NCI-H510A (cell line): ENCODE measurements around the gene GRB10.
"Not testable (repeated sequence)": the region's sequence is repeated elsewhere in the genome, so short reads cannot be mapped to it uniquely, and the experiment has no call there.

ENCODE experiments used
- DNase-seq: peaks from one replicate; lab custom pipeline; 2025; lab: John Stamatoyannopoulos, UW

Gene GRB10

DNA sequence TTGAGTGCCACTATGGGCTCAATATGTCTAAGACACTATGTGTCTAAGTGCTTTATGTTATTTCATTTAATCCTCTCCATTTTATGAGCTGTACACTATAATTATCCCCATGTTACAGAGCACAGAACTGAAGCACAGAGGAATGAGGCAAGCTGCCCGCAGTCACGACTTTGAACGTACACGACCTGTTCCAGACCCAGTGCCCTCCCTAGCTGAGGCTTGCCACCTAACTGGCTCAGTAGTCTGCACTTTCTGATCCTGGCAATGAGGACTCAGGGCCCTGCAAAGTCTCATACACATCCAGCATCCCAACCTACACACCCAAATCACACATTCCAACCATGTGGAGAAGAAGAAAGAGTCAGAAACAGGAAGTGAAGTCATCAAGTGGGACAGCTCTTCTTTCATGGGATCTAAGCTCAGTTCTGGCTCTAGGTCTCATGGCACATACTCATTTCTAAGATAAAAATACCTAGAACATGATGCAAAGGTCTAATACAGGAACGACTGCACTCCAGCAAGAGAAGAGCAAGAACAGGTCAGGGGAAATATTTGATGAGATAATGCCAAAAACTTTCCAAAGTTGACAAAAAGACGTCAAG lies 175.1 kb downstream of the GRB10 start:
- DNase-seq, result no peak

DNA sequence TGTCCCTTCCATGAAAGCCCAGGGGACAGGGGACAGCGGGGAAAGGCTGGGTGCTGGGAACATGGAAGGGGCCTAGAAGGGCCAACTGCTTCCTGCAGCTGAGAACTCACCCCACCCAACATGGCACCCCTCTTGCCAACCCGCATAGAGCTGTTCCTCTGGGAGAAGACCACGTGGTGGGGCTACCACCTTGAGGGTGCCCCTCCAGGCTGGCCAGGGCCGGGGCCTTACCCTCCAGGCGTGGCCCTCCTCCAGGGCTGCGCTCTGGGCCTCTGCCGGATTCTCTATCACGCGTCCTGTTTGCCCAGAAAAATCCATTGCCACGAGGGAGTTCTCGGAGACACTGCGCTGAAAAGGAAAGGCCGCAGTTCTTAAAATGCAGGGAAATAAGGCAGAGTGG lies 177.6 kb downstream of the GRB10 start:
- no peak for DNase-seq

DNA sequence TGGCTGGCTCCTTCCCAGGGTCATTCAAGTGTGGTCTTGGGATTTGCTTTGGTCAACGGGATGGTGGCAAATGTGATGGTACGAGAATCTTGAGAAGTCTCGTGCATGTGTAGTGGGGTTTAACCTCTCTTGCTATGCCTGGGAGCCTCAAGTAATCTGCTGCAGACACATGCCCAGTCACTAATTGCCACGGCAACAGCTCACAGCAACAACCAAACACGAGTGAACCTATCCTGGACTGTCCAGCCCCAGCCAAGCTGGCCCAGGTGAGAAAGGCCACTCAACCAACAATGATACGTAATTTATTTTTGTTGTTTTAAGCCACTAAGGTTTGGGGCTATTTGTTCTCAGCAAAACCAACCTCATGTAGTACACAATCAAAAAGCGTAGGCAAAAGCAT lies 179.4 kb downstream of the GRB10 start:
- DNase-seq, result no peak

DNA sequence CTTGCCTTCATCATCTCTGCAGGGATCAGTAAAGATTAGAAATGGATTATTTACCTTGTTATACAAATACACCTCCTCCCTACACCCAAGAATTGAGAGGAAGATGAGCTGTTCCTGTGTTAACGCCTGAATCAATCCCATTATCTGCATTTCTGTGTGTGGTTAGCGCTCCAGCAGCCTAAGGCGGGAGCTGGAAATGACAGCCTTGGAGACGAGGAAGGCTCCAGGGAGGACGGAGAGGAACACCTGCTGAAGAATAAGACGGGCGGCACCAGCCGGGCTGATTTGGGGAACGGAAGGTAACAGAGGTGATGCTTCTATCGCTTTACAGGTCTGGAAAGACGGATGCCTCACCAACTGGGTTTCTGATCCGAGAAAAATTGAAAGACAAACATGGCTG lies 183.3 kb downstream of the GRB10 start:
- DNase-seq, result no peak

DNA sequence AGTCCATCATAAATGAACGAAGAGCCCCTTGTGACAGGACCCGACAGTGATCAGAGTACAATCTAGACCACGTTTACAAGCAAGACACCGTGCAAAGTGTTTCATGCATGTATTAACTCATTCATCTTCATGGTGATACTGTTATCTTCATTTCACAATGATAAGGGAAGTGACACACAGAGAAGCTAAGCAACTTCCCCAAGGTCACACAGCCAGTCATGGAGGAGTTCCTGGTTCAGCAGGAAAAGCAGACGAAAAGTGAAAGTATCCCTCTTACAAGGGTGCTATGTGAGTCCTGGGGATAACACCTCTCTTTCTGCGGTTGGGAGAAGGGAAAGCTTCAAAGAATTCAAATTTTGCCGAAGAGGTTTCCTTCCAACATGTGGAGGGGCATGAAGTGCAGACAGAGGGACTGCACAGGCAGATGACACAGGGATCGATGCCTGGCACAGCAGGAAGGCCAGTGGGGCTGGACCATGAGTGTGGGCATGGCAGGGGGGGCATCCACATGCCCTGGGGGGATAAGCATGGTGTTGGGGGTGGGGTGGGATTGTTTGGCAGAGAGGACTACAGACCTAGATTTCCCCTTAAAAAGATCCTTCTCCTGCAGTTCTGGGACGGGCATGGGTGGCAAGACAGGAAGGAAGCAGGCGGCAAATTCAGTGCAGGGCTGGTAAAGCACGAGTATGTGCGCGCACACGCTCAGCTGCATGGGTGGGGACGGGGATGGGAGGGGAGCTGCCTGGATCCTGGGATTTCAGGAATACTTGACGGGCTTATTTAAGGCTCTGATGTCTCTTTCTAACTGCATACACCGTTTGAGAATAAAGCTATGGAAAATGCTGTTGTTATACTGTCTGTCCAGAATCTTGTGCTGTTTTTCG lies 184.0 kb downstream of the GRB10 start:
- DNase-seq, result no peak

DNA sequence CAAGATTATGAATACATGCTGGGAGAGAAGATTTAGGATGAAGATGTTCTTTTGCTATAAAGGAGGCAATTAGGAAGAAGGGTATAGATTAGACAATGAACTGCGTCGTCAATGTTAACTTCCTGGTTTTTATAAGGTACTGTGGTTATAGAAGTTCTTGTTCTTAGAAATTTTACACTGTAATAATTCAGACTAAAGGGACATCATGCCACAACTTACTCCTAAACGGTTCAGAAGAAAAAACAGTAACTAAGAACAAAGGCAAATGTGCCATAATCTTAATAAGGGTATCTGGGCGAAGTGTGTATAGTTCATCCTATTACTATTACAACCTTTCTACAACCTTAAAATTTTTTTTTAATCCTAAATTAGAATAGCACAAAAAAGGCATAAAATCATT lies 186.2 kb downstream of the GRB10 start:
- DNase-seq, result no peak

DNA sequence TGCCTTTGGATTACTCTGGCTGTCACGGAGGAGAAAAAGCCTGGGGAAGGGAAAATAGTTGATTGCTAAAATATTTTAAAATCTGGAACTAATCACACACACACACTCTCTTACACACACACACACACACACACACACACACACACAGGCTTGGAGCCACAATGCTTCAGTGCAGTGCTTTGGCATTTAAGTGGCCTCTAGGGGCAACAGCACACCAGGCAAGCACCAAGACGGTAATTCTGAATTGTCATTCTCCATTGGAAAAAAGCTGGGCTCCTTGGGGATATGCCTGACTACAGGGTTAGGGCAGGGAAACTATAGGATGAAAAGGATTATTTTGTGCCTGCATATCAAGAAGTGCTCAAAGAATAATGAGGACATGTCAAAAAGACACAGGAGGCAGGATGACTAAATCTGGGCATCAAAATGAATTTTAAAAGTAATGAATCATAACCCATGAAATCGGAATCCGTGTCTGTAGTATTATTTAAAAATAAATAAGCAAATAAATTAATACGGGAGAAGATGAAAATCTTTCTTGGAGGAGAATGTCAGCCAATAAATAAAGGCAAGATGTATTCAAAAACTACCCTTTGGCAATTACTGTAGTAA lies 187.1 kb downstream of the GRB10 start:
- no peak for DNase-seq

DNA sequence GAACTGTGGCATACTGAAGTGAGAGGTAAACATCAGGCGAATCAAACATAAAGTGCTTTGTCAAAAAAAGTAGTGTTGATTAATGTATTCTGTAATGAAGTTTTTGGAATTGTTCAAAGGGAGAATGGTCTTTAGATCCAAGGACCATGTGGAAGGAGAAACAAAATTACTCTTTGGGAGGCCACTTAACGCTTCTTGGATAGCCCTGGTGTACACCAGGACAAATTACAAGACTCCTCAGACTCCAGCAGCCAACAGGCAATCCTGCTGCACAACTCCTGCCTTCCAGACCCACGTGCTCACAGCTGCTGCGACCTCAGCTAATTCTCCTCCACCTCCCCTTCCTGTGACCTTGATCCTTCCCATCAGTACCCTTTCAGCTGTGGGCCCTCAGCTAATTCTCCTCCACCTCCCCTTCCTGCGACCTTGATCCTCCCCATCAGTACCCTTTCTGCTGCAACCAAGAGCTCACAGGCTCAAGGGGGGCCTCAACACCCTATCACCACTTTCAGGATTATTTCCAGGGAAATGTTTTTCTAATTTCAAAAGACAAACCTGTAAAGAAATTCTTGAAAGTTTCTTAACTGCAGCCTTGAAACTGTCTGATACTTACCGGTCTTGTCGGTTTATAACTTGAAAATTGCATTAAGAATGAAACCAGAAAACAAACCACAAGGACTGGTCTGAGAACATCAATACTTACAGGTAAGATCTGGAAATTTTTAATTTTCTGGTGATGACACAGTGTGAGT lies 187.8 kb downstream of the GRB10 start:
- no peak for DNase-seq

DNA sequence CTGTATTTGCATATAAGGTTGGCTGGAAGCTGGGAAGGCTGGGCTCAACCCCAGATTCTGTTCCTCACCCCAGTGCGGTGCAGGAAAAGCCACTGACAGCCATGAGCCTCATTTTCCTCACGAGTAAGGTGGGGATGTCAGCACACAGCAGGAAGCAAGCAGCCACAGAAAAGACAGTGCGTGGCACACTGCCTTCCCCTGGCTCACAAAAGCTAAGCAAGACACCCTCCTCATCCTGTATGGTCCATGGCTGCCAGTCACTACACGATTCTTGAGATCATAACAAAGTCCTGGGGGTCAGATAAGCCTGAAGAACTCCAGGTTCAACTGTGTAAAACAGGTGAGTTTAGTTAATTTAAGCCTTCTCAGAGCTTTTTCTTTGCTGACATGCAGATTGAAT lies 188.6 kb downstream of the GRB10 start:
- no peak for DNase-seq

DNA sequence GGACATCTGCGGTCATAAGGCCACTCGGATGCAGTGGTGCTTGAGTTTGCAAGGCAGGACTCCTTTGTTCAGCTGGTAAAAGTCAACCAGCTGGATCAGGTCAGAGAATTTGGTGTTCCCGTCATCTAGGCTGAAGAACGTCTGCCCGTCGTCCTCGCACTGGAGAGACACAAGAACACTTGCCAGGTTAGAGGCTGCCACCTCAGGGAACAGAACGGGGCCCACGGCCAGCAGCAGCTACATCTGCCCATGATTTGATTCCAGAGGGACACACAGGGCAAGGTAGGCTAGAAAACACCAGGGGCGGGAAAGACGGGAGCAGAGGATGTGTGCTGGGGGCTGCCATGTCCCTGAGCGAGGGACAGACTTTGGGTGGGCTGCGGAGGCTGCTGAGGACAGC lies 189.8 kb downstream of the GRB10 start:
- no peak for DNase-seq

DNA sequence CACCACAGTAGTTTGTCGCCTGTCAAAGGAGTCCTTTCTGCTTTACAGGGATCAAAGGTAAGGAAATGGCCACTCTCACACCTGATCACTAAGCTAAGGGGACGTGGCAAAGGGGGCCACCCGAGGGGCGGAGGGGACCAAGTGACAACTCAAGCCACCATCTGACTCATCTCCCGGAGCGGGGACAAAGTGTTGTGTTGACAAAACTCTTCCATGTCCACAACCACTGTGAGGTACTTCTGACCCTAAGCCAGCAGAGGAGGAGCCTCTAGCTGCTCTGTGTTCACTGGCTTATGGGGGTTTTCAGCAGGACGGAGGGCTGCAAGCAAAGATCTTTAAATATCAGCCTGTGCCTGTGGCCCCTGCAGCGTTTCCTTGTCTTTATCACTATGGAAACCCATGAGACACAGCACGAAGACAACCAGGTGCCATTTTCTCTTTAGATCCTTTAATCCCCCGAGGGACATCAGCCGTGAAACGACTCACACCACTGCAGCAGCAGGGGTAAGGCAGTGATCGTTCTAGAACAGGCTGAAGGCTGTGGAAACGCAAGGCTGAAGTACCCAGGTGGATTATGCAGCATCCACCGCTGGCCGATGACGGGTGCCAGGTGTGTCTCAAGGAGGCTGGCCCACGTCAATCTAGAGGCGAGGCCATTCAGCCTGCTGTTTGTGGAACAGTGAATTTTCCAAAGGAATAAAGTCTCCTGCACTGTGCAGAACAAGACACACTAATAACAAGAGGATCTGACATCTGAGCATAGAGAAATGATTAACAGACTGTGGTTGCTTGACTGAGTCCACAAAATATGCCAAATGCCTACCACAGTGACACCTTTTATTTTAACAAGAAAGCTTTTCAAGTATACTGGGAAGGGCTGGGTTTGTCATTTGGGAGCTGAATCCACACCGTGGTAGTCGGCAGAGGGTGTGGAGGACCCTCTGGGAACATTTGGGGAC lies 190.9 kb downstream of the GRB10 start:
- peak; percentile 67 for DNase-seq

DNA sequence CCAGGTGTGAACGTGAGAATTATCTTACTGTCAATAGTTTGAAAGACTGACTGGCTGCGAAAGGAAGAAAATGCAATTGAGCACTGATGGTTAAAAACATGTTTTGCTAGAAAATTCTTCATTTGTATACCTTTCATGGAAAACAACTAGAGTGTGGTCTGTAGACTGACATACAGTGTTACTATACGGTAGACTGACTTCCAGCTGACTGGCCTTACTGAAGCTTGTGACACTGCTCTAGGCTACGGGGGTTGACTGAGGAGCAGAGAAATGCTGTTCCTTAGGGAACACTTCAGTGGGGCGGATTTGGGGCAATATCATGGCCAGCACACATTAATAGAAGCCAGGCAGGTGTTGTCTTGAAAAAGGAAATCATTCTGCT lies 191.6 kb downstream of the GRB10 start:
- no peak for DNase-seq

DNA sequence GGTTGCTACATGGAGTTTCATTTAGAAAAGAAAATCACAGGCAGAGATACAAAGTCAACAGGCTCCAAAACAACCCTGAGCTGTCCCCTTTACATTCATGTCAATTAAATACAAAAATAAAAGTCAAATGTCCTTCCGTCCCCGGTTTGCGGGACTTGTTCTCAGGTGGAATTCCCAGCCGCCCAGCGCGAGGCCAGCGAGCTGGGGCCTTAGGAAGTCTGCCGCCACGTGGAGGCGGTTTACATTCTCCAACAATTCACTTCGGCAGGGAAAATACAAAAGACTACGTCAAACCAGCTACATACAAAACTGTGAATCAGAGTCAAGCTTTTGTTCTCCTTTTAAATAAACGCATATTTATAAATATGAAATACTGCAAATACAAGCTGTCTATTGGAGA lies 192.2 kb downstream of the GRB10 start:
- no peak for DNase-seq

DNA sequence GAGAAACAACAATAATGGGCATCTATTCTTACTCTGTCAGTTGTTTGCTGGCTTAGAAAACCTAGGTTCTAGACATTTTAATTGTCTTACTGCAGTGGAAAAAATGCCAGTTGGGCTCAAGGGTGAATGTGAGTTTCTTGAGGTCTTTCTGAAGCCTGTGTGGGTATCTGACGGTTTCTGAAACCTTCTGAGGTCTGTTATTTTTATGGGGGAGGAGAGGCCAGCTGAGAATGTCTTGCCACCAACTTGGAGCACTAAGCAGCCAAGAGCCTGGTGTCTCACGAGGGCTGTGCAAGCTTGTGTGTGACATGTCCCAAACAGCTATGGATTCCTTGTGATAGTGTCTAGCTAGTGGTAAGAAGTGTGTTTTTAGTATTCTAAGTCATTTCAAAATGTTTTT lies 193.3 kb downstream of the GRB10 start:
- DNase-seq, result no peak

DNA sequence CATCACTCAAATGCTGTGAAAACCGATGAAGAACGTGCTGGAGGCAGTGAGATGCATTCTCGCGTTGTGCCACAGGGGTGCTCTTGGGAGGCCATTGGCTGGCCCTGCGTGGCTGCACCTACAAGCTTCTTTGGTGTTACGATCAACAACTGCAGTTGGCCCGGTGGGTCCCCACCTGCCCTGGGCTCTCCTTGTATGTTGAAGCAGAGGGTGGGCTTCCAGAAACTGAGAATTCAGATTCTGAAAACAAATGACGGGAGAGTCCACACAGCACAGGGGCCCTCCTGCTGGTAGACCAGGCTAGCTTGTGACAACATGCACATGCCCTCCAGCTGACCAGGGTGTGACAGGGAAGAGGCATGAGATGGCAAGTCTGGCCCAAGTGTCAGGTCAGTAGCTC lies 193.8 kb downstream of the GRB10 start:
- no peak for DNase-seq

DNA sequence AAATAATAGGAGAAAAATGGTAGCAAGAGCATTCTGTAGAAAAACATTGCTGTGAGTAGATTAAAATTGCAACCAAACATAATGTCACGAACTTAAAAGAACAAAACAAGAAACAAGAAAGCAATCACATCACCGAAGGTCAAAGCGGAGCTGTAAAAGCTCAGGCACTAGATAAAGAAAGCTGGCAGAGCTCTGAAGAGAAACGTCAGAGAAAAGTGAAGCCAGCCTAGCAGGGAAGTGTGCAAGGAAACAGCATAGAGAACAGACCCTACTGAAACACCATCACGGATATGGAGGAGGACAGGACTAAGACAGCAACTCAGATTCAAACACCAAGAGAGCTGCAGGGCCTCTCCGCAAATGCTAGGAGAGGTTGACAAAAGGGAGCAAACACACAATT lies 195.0 kb downstream of the GRB10 start:
- no peak for DNase-seq

DNA sequence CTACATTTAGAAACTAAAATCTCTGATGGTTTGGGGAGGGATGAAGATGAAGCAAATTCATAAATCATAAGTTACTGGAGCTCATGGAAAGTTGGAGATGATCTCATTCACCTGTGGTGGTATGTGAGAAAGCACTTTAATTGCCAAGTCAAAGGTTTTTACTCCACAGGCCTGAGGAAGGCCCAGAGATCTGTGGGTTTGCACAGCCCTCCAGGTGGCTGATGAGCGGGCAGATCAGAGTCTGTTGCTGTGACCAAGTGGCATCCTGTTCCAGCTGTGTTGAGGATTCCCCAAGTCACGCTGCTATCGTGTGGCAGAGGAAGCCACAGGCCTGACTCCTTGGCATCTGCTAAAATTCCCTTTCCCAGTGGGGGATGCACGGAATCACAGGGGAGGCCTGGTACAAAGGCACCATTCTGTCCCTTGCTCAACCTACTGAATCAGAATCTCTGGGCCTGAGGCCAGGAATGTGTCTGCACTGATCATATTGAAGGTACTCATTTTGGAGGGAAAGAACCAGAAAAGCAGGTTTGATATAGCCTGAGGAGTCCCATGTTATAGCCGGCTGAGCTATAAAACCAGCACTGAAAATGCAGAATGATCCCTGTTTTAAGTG lies 197.8 kb downstream of the GRB10 start:
- DNase-seq, result no peak

DNA sequence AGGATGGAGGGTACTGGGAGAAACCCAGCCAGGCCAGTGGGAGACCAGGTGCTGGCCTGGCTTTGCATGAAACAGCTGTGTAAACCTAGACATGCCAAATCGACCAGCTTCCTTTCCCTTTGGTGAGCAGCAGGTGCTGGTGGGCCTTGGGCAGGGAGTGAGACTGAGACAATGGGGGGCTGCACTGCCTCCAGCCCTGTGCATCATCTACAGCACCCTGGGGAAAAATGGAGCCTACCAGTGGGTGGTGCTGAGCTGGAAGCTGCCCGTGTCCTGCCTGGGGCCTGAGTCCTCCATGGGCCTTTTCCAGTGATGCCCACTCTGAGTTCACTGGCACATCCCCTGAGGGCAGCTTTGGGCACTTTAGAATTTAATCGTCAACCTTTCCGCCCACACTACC lies 198.3 kb downstream of the GRB10 start:
- DNase-seq, result no peak

DNA sequence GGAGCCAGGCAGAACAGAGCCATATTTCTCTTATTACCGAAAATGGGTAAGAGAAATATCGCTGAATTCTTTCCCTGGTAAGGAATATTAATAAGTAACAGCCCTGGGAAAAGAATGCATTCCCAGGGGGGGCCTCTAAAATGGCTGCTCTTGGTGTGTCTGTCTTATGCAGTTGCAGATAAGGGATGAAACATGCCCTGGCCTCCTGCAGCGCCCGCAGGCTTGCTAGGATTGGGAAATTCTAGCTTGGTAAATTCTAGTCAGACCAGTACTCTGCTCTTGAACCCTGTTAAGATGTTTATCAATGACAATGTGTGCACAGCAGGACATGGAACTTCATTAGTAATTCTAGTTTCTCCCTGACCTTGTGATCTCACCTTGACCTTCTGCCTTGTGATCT lies 199.4 kb downstream of the GRB10 start:
- DNase-seq, result not testable (repeated sequence)

DNA sequence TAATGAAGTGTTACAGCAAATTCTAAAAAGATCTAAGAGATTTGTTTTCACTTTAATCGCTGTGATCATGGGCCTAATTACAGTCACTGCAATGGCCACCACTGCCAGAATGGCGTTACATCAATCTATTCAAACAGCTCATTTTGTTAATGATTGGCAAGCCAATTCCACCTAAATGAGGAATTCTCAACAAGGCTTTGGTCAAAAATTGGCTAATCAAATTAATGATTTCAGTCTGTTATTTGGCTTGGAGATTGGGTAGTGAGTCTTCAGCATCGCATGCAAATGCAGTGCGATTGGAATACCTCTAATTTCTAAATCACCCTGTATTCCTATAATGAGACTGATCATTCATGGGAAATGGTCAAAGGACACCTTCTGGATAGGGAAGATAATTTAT lies 200.4 kb downstream of the GRB10 start:
- not testable (repeated sequence) for DNase-seq

DNA sequence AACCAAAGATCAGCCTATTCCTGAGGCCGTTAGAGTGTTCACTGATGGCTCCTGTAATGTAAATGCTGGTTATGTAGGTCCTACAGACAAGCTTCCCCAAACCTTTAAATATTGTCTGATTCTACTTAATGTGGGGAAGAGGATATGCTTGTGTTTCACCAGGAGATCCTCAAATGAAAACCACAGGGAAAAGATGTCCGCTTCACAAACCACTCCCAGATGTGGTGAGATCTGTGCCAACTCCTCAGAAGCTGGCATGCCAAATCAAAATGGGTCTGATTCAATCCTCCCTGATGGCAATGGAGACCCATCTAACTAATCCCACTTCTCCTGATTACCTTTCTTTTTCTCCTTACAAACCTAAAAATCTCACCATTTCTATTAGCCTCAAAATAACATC lies 202.0 kb downstream of the GRB10 start:
- not testable (repeated sequence) for DNase-seq
